ENCODE results near the gene JMJD1C. TPM values are rescaled to one million over a fixed set of nuclear protein-coding genes. Genes with fewer than 3 reads are reported as not detected.
A peak's percentile ranks its signal among the peaks of the same experiment; 100 is the strongest.
"Not testable (repeated sequence)": the region's sequence is repeated elsewhere in the genome, so short reads cannot be mapped to it uniquely, and the experiment has no call there.

The JMJD1C gene
- polyA plus RNA-seq, 3 donors from 2014 or later = 13.4 to 37.4 (median 16.0) TPM

GRCh38 chr10:63391812-63392211, 74.0 kb downstream of the JMJD1C start:
- peak overlapping the region in 3 of 6 donors; percentile 0 to 41 (median 31) for H3K27ac Mint-ChIP-seq
- peaks cover 6 to 31% (median 7%) of the 10 kb centered on the region in 3 donors for H3K27me3 Mint-ChIP-seq (ENCODE audit: low read depth in 3 of 3)
- H3K4me1 Mint-ChIP-seq = peaks cover 46 to 53% of the 10 kb centered on the region in 2 donors
- peak in 2 of 3 donors; percentile 13 to 15 for DNase-seq
- peaks cover 0 to 2% (median 0%) of the 10 kb centered on the region in 6 donors for H3K9me3 Mint-ChIP-seq
- H3K4me3 Mint-ChIP-seq = peak overlapping the region; percentile 42 to 75 (median 51)
- H3K36me3 Mint-ChIP-seq = no peaks in the 10 kb centered on the region

DNA sequence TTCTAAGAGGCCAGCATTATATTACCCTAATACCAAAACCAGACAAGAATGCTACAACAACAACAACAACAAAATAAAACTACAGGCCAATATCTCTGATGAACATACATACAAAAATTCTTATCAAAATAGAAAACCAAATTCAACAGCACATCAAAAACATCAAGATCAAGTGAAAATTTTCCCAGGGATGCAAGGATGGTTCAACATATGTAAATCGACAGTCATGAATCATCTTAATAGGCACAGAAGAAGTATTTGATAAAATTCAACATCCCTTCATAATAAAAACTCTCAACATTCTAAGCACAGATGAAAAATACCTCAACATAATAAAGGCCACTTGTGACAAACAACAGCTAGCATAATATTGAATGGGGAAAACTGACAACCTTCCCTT, 75.3 kb downstream of the JMJD1C start:
- Mint-ChIP-seq H3K4me3 (peak overlapping the region in 2 of 5 donors; percentile 6 to 51), H3K36me3 (no peaks in the 10 kb centered on the region), H3K27ac (no peak overlapping the region)

DNA sequence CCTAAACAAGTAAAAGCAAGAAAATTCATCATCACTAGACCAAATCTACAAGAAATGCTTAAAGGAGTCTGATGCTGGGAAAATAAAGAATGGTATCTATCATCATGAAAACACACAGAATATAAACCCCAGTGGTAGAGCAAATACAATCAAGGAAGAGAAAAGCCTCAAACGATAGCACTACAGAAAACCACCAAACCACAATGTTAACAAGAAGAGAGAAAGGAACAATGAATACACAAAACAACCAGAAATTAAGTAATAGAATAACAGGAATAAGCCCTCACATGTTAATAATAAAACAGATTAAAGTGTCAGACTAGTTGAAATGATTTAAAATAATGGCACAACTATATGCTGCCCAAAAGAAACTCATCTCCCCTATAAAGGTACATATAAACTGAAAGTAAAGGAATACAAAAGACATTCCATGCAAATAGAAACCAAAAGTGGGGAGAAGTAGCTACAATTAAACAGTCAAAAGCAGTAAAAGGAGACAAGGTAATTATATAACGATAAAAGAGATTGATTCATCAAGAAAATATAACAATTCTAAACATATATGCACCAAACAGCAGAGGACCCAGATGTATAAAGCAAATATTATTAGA, 77.3 kb downstream of the JMJD1C start:
- DNase-seq = peak; percentile 35 to 56 (median 56)
- Mint-ChIP-seq H3K27me3 (ENCODE audit: low read depth in 3 of 3) (peaks cover 6 to 33% (median 9%) of the 10 kb centered on the region in 3 donors), H3K36me3 (no peaks in the 10 kb centered on the region), H3K4me1 (peaks cover 53 to 65% of the 10 kb centered on the region in 2 donors), H3K4me3 (peak overlapping the region; percentile 68 to 82 (median 75)), H3K27ac (peak overlapping the region; percentile 1 to 25 (median 12)), H3K9me3 (peaks cover 0 to 2% (median 0%) of the 10 kb centered on the region in 6 donors)

More for the DNA sequence above, 75.3 kb downstream of the JMJD1C start:
- Mint-ChIP-seq H3K9me3 (peaks cover 0 to 2% (median 0%) of the 10 kb centered on the region in 6 donors), H3K4me1 (peaks cover 49 to 57% of the 10 kb centered on the region in 2 donors), H3K27me3 (ENCODE audit: low read depth in 3 of 3) (peaks cover 6 to 33% (median 9%) of the 10 kb centered on the region in 3 donors)
- no peak for DNase-seq

GRCh38 chr10:63385254-63385653, 80.5 kb downstream of the JMJD1C start:
- DNase-seq = no peak
- H3K36me3 Mint-ChIP-seq = peaks cover 0 to 2% (median 1%) of the 10 kb centered on the region in 3 donors
- H3K9me3 Mint-ChIP-seq = peaks cover 0 to 2% (median 0%) of the 10 kb centered on the region in 6 donors
- H3K27ac Mint-ChIP-seq = no peak overlapping the region
- peaks cover 27 to 42% of the 10 kb centered on the region in 2 donors for H3K4me1 Mint-ChIP-seq
- H3K27me3 Mint-ChIP-seq (ENCODE audit: low read depth in 3 of 3) = peaks cover 4 to 17% (median 8%) of the 10 kb centered on the region in 3 donors
- H3K4me3 Mint-ChIP-seq = no peak overlapping the region

DNA sequence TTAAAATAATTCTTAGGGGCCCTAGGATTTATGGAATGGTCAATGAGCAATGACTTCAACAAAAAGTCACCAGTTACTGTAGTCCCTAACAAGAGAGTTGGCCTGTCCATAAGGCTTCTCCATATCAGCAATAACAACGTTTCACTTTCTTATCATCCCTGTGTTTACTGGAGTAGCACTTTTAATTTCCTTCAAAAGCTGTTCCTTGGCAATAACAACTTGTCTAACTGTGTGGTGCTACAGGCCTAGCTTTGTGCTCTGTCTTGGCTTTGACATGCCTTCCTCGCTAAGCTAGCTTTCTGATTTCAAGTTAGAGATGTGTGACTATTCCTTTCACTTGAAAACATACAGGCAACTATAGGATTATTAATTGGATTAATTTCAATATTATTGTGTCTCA, 81.1 kb downstream of the JMJD1C start:
- no peak for DNase-seq
- Mint-ChIP-seq H3K36me3 (peaks cover 0 to 4% (median 4%) of the 10 kb centered on the region in 3 donors), H3K9me3 (no peaks in the 10 kb centered on the region), H3K27ac (no peak overlapping the region), H3K4me1 (peaks cover 27 to 40% of the 10 kb centered on the region in 2 donors), H3K4me3 (no peak overlapping the region), H3K27me3 (ENCODE audit: low read depth in 3 of 3) (peaks cover 4 to 14% (median 8%) of the 10 kb centered on the region in 3 donors)

- Mint-ChIP-seq H3K36me3 (peaks cover 0 to 4% (median 4%) of the 10 kb centered on the region in 3 donors), H3K27ac (no peak overlapping the region), H3K27me3 (ENCODE audit: low read depth in 3 of 3) (peaks cover 4 to 12% (median 8%) of the 10 kb centered on the region in 3 donors), H3K4me1 (peaks cover 27 to 33% of the 10 kb centered on the region in 2 donors), H3K4me3 (no peak overlapping the region), H3K9me3 (no peaks in the 10 kb centered on the region)
- no peak for DNase-seq
These were observed 81.8 kb downstream of the JMJD1C start for GRCh38 chr10:63384001-63384400.

GRCh38 chr10:63383141-63383540, 82.6 kb downstream of the JMJD1C start:
- no peak overlapping the region for H3K27ac Mint-ChIP-seq
- peaks cover 0 to 4% (median 4%) of the 10 kb centered on the region in 3 donors for H3K36me3 Mint-ChIP-seq
- no peak overlapping the region for H3K4me3 Mint-ChIP-seq
- no peak for DNase-seq
- peaks cover 20 to 25% of the 10 kb centered on the region in 2 donors for H3K4me1 Mint-ChIP-seq
- H3K9me3 Mint-ChIP-seq = no peaks in the 10 kb centered on the region
- H3K27me3 Mint-ChIP-seq (ENCODE audit: low read depth in 3 of 3) = peaks cover 4 to 8% (median 6%) of the 10 kb centered on the region in 3 donors

DNA sequence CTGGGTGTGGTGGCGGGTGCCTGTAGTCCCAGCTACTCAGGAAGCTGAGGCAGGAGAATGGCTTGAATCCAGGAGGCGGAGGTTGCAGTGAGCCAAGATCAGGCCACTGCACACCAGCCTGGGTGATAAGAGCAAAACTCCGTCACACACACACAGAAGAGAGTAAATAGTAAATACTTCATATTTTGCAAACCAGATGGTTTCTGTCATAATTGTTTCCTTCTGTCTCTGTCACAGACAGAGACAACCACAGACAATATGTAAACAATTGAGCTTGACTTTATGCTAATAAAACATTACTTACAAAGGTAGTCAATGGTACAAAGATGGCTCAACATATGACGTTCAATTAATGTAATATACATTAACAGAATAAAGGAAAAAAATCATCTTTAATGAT, 83.7 kb downstream of the JMJD1C start:
- Mint-ChIP-seq H3K4me3 (no peak overlapping the region), H3K9me3 (no peaks in the 10 kb centered on the region), H3K27ac (no peak overlapping the region), H3K36me3 (peaks cover under 1 to 4% (median 4%) of the 10 kb centered on the region in 3 donors), H3K4me1 (peaks cover 11 to 16% of the 10 kb centered on the region in 2 donors), H3K27me3 (ENCODE audit: low read depth in 3 of 3) (peaks cover 2 to 8% (median 5%) of the 10 kb centered on the region in 3 donors)
- no peak for DNase-seq

DNA sequence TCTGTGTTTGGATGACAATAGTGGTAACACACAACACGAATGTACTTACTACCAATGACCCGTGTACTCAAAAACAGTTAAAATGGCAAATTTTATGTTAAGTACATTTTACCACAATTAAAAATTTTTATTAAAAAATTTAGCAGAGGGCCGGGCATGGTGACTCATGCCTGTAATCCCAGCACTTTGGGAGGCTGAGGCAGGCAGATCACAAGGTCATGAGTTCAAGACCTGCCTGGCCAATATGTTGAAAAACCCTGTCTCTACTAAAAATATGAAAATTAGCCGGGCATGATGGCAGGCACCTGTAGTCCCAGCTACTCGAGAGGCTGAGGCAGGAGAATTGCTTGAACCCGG, 88.5 kb downstream of the JMJD1C start:
- not testable (repeated sequence) for DNase-seq; H3K9me3 Mint-ChIP-seq; H3K4me3 Mint-ChIP-seq; H3K27ac Mint-ChIP-seq; H3K36me3 Mint-ChIP-seq; H3K27me3 Mint-ChIP-seq (ENCODE audit: low read depth in 3 of 3)
- peaks cover 29 to 40% of the 10 kb centered on the region in 2 donors for H3K4me1 Mint-ChIP-seq

- peaks cover 29 to 40% of the 10 kb centered on the region in 2 donors for H3K4me1 Mint-ChIP-seq
- H3K27me3 Mint-ChIP-seq (ENCODE audit: low read depth in 3 of 3) = no peaks in the 10 kb centered on the region
- peak overlapping the region in 1 of 6 donors; percentile 73 for H3K27ac Mint-ChIP-seq
- no peak overlapping the region for H3K4me3 Mint-ChIP-seq
- no peaks in the 10 kb centered on the region for H3K9me3 Mint-ChIP-seq
- DNase-seq = no peak
- peaks cover 4 to 8% (median 7%) of the 10 kb centered on the region in 3 donors for H3K36me3 Mint-ChIP-seq
These were observed 89.0 kb downstream of the JMJD1C start for GRCh38 chr10:63376560-63377304.

DNA sequence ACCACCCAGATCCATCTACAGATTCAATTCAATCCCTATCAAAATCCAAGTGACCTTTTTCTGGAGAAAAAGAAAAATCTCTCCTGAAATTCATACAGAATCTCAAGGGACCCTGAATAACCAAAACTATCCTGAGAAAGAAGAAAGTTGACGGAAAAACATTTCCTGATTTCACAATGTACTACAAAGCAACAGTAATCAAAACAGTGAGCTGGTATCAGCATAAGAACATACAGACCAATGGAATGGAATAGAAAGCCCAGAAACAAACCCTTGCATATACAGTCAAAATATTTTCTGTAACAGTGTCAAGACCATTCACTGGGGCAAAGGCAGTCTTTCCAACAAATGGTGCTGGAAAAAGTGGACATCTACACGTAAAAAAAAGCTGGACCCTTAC, 89.9 kb downstream of the JMJD1C start:
- H3K4me3 Mint-ChIP-seq = no peak overlapping the region
- H3K4me1 Mint-ChIP-seq = peaks cover 28 to 40% of the 10 kb centered on the region in 2 donors

DNA sequence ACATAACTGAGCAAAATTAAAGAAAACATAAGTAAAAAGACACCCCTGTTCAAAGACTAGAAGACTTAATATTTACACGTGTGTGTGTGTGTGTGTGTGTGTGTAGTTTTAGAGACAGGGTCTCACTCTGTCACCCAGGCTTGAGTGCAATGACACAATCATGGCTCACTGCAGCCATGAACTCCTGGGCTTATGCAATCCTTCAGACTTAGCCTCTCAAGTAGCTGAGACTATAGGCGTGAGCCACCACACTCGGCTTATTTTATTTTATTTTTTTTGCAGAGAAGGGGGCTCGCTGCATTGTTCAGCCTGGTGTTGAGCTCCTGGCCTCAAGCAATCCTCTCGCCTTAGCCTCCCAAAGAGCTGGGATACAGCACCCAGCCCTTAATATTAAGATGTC, 90.3 kb downstream of the JMJD1C start:
- DNase-seq = no peak
- H3K36me3 Mint-ChIP-seq = peaks cover 4 to 8% (median 7%) of the 10 kb centered on the region in 3 donors
- no peaks in the 10 kb centered on the region for H3K27me3 Mint-ChIP-seq (ENCODE audit: low read depth in 3 of 3)
- H3K4me1 Mint-ChIP-seq = peaks cover 28 to 40% of the 10 kb centered on the region in 2 donors
- no peaks in the 10 kb centered on the region for H3K9me3 Mint-ChIP-seq
- H3K27ac Mint-ChIP-seq = no peak overlapping the region
- no peak overlapping the region for H3K4me3 Mint-ChIP-seq

More for the DNA sequence above, 89.9 kb downstream of the JMJD1C start:
- Mint-ChIP-seq H3K9me3 (no peaks in the 10 kb centered on the region), H3K36me3 (peaks cover 4 to 8% (median 7%) of the 10 kb centered on the region in 3 donors), H3K27ac (no peak overlapping the region), H3K27me3 (ENCODE audit: low read depth in 3 of 3) (no peaks in the 10 kb centered on the region)
- DNase-seq = no peak

DNA sequence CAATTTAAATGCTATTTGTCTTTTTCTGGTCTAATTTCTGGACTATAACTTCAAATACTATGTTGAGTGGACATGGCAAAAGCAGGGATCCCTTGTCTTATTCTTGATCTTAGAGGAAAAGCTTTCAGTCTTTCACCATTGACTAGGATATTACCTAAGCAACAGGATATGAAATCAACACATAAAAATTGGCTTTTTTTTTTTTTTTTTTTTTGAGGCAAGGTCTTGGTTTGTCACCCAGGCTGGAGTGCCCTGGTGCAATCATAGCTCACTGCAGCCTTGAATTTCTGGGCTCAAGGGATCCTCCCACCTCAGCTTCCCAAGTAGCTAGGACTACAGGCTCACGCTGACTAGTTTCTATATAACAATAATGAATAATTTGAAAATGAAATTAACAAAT, 90.8 kb downstream of the JMJD1C start:
- Mint-ChIP-seq H3K27me3 (ENCODE audit: low read depth in 3 of 3) (no peaks in the 10 kb centered on the region), H3K36me3 (peaks cover 3 to 5% (median 4%) of the 10 kb centered on the region in 3 donors), H3K4me3 (no peak overlapping the region), H3K4me1 (peaks cover 28 to 40% of the 10 kb centered on the region in 2 donors), H3K9me3 (no peaks in the 10 kb centered on the region), H3K27ac (no peak overlapping the region)
- DNase-seq = no peak

- Mint-ChIP-seq H3K9me3 (no peaks in the 10 kb centered on the region), H3K4me3 (no peak overlapping the region), H3K27me3 (ENCODE audit: low read depth in 3 of 3) (no peaks in the 10 kb centered on the region), H3K4me1 (peaks cover 28 to 40% of the 10 kb centered on the region in 2 donors), H3K27ac (no peak overlapping the region), H3K36me3 (peaks cover 3 to 5% (median 4%) of the 10 kb centered on the region in 3 donors)
- no peak for DNase-seq
These were observed 92.6 kb downstream of the JMJD1C start for GRCh38 chr10:63373176-63373575.

Data from immature natural killer cell (primary cell).